HepG2 (cell line): Measurements from ENCODE around the gene RARA. TPM values are rescaled to one million over a fixed set of nuclear protein-coding genes. Genes with fewer than 3 reads are reported as not detected.

Experiments used
- ATF7 ChIP-seq, 2 experiments: fragments of 450-650 bp in 1 of 2; sonication (generic) in 1 of 2; formaldehyde crosslinking in 1 of 2; IDR thresholded peaks; 2 replicates each; pipeline versions ENCODE4 v1.4.0 to v1.6.1; 2016 to 2020; ENCODE audit warnings: antibody characterized with exemption in 1 of 2, mild to moderate bottlenecking in 1 of 2, missing genetic modification reagents in 1 of 2
- BORCS8-MEF2B ChIP-seq: sonication (generic); formaldehyde crosslinking; IDR thresholded peaks from 2 replicates; pipeline ENCODE4 v1.8.0; 2022; ENCODE audit warnings: mild to moderate bottlenecking, missing genetic modification reagents
- GTF3A ChIP-seq: sonication (generic); formaldehyde crosslinking; conservative IDR thresholded peaks from 2 replicates; pipeline ENCODE4 v1.4.0; 2020; ENCODE audit warnings: mild to moderate bottlenecking, missing genetic modification reagents
- JUN ChIP-seq: sonication (generic); formaldehyde crosslinking; IDR thresholded peaks from 2 replicates; pipeline ENCODE4 v1.4.0; 2020; ENCODE audit warnings: mild to moderate bottlenecking, missing genetic modification reagents
- ZBTB7B ChIP-seq: sonication (generic); formaldehyde crosslinking; IDR thresholded peaks from 2 replicates; pipeline ENCODE4 v1.4.0; 2020; ENCODE audit warnings: missing genetic modification reagents
- ZBTB8A ChIP-seq: sonication (generic); formaldehyde crosslinking; IDR thresholded peaks from 2 replicates; pipeline ENCODE4 v1.4.0; 2020; ENCODE audit warnings: mild to moderate bottlenecking, low read depth, missing genetic modification reagents, borderline replicate concordance
- ZNF121 ChIP-seq: sonication (generic); formaldehyde crosslinking; IDR thresholded peaks from 2 replicates; pipeline ENCODE4 v1.5.0; 2020; ENCODE audit warnings: mild to moderate bottlenecking, missing genetic modification reagents
- ZNF589 ChIP-seq: sonication (generic); formaldehyde crosslinking; conservative IDR thresholded peaks from 2 replicates; pipeline ENCODE4 v1.8.0; 2022; ENCODE audit warnings: mild to moderate bottlenecking, moderate library complexity, missing genetic modification reagents
- polyA plus RNA-seq, 8 experiments: library from polyadenylated mRNA; depleted of rRNA in 3 of 8; stranded (reverse) in 7 of 8; unstranded in 1 of 8; fragments of >200 nt; fragmentation: Illumina TruSeq in 4 of 8; extraction: Trizol in 4 of 8; gene quantifications; 2 replicates each; pipeline versions ENCODE4 v1.2.1 to v1.2.3, GENCODE V29; 2011 to 2016; ENCODE audit warnings: low read depth in 4 of 8, missing spikeins in 1 of 8, mixed read lengths in 1 of 8; ENCODE audit not compliant: insufficient read depth in 1 of 8
- total RNA-seq, 5 experiments: library from RNA; depleted of rRNA; stranded (reverse); fragments of >200 nt; fragmentation: Illumina TruSeq; extraction: Trizol; gene quantifications; 2 replicates each; pipeline ENCODE4 v1.2.3, GENCODE V29; 2016; ENCODE audit warnings: low read depth in 1 of 5
- TF ChIP-seq, protein P1 (sequence below), 2 experiments: sonication (generic) in 1 of 2; formaldehyde crosslinking in 1 of 2; IDR thresholded peaks; 2 replicates each; pipeline versions ENCODE4 v1.6.1 to v1.9.0; 2014 to 2022; ENCODE audit warnings: antibody characterized with exemption in 1 of 2, borderline replicate concordance in 1 of 2, inconsistent platforms in 1 of 2, low read depth in 1 of 2, missing genetic modification reagents in 1 of 2
- TF ChIP-seq, protein P2 (sequence below): sonication (generic); formaldehyde crosslinking; IDR thresholded peaks from 2 replicates; pipeline ENCODE4 v1.4.0; 2020; ENCODE audit warnings: mild to moderate bottlenecking, missing genetic modification reagents, borderline replicate concordance
- TF ChIP-seq, protein P3 (sequence below): sonication (generic); formaldehyde crosslinking; IDR thresholded peaks from 2 replicates; pipeline ENCODE4 v1.8.1; 2023; ENCODE audit warnings: mild to moderate bottlenecking, missing genetic modification reagents, borderline replicate concordance
- TF ChIP-seq, protein P4 (sequence below): sonication (generic); formaldehyde crosslinking; IDR thresholded peaks from 2 replicates; pipeline ENCODE4 v1.4.0; 2020; ENCODE audit warnings: mild to moderate bottlenecking, missing genetic modification reagents, borderline replicate concordance
- TF ChIP-seq, protein P5 (sequence below): IDR thresholded peaks from 2 replicates; pipeline ENCODE4 v1.6.1; 2016; ENCODE audit warnings: missing biosample characterization, missing genetic modification reagents, low read depth

RARA gene
- total and polyA plus RNA-seq, 2 of the 13 experiments (the other 11 are each of a cell fraction or from before 2014, with no cell fraction given), result 6.4 to 8.6 TPM

DNA sequence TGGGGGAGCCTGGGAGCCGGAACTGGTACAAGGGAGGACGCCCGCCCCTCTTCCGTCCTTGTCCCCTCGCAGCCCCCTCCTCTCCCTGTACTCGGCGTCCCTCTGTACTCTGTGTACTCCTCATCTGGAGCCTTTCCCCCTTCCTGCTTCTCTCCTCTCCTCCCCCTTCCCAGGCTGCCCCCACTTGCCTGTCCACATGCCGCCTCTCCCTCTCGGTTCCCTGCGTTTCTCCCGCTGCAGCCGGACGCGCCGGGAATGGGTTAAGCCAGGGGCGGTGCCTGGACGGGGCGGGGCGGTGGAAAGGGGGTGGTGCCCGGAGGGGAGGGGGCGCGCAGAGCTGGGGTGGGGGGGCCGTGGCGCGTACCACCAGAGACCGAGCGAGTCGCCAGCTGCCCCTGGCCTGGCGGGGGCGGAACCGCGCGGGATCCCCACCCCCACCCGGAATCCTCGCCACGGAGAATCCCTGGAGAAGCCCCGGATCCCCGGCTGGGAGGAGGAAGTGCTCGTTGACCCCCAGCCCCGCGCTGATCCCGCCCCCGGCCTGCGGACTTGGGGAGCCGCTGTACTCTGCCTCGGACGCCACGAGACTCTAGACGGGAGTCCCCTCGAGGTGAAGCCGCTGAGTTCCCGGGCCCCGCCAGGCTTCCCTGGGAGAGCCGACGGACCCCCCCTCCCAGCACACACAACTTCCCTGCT lies 33.0 kb downstream of the RARA start (continued):
- TF ChIP-seq, protein P1, sequence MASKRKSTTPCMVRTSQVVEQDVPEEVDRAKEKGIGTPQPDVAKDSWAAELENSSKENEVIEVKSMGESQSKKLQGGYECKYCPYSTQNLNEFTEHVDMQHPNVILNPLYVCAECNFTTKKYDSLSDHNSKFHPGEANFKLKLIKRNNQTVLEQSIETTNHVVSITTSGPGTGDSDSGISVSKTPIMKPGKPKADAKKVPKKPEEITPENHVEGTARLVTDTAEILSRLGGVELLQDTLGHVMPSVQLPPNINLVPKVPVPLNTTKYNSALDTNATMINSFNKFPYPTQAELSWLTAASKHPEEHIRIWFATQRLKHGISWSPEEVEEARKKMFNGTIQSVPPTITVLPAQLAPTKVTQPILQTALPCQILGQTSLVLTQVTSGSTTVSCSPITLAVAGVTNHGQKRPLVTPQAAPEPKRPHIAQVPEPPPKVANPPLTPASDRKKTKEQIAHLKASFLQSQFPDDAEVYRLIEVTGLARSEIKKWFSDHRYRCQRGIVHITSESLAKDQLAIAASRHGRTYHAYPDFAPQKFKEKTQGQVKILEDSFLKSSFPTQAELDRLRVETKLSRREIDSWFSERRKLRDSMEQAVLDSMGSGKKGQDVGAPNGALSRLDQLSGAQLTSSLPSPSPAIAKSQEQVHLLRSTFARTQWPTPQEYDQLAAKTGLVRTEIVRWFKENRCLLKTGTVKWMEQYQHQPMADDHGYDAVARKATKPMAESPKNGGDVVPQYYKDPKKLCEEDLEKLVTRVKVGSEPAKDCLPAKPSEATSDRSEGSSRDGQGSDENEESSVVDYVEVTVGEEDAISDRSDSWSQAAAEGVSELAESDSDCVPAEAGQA (IDR thresholded peaks at IDR 0.05; ENCODE audit: low read depth), result no peak
- TF ChIP-seq, protein P1 (CRISPR knock-in tag; IDR thresholded peaks at IDR 0.05; ENCODE audit: borderline replicate concordance), result no peak
- TF ChIP-seq, protein P2, sequence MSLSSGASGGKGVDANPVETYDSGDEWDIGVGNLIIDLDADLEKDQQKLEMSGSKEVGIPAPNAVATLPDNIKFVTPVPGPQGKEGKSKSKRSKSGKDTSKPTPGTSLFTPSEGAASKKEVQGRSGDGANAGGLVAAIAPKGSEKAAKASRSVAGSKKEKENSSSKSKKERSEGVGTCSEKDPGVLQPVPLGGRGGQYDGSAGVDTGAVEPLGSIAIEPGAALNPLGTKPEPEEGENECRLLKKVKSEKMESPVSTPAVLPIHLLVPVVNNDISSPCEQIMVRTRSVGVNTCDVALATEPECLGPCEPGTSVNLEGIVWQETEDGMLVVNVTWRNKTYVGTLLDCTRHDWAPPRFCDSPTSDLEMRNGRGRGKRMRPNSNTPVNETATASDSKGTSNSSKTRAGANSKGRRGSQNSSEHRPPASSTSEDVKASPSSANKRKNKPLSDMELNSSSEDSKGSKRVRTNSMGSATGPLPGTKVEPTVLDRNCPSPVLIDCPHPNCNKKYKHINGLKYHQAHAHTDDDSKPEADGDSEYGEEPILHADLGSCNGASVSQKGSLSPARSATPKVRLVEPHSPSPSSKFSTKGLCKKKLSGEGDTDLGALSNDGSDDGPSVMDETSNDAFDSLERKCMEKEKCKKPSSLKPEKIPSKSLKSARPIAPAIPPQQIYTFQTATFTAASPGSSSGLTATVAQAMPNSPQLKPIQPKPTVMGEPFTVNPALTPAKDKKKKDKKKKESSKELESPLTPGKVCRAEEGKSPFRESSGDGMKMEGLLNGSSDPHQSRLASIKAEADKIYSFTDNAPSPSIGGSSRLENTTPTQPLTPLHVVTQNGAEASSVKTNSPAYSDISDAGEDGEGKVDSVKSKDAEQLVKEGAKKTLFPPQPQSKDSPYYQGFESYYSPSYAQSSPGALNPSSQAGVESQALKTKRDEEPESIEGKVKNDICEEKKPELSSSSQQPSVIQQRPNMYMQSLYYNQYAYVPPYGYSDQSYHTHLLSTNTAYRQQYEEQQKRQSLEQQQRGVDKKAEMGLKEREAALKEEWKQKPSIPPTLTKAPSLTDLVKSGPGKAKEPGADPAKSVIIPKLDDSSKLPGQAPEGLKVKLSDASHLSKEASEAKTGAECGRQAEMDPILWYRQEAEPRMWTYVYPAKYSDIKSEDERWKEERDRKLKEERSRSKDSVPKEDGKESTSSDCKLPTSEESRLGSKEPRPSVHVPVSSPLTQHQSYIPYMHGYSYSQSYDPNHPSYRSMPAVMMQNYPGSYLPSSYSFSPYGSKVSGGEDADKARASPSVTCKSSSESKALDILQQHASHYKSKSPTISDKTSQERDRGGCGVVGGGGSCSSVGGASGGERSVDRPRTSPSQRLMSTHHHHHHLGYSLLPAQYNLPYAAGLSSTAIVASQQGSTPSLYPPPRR (CRISPR knock-in tag), result no peak; the same call in 1 of the 2 replicates
- TF ChIP-seq JUN (CRISPR knock-in tag), result no peak
- TF ChIP-seq BORCS8-MEF2B, result no peak; the same call in 1 of the 2 replicates
- no peak for TF ChIP-seq GTF3A (CRISPR knock-in tag)
- TF ChIP-seq, protein P3, sequence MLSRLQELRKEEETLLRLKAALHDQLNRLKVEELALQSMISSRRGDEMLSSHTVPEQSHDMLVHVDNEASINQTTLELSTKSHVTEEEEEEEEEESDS (CRISPR knock-in tag), result no peak
- TF ChIP-seq ZBTB7B (CRISPR knock-in tag), result peak; percentile 17; the same call in 1 of the 2 replicates
- TF ChIP-seq ZNF121 (CRISPR knock-in tag), result no peak
- TF ChIP-seq, protein P4, sequence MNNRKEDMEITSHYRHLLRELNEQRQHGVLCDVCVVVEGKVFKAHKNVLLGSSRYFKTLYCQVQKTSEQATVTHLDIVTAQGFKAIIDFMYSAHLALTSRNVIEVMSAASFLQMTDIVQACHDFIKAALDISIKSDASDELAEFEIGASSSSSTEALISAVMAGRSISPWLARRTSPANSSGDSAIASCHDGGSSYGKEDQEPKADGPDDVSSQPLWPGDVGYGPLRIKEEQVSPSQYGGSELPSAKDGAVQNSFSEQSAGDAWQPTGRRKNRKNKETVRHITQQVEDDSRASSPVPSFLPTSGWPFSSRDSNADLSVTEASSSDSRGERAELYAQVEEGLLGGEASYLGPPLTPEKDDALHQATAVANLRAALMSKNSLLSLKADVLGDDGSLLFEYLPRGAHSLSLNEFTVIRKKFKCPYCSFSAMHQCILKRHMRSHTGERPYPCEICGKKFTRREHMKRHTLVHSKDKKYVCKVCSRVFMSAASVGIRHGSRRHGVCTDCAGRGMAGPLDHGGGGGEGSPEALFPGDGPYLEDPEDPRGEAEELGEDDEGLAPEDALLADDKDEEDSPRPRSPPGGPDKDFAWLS (CRISPR knock-in tag), result no peak
- TF ChIP-seq, protein P5, sequence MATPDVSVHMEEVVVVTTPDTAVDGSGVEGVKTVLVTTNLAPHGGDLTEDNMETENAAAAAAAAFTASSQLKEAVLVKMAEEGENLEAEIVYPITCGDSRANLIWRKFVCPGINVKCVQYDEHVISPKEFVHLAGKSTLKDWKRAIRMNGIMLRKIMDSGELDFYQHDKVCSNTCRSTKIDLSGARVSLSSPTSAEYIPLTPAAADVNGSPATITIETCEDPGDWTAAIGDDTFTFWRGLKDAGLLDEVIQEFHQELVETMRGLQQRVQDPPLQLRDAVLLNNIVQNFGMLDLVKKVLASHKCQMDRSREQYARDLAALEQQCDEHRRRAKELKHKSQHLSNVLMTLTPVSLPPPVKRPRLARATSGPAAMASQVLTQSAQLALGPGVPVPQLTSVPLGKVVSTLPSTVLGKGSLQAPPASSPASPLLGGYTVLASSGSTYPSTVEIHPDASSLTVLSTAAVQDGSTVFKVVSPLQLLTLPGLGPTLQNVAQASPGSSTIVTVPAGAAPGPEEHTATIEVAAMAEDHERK (CRISPR knock-in tag), result no peak
- TF ChIP-seq ZBTB8A (CRISPR knock-in tag), result no peak
- TF ChIP-seq ATF7 (IDR thresholded peaks at IDR 0.05), result no peak
- TF ChIP-seq ATF7 (CRISPR knock-in tag; IDR thresholded peaks at IDR 0.05), result no peak
- peak; percentile 63; the same call in 1 of the 2 replicates for TF ChIP-seq ZNF589 (CRISPR knock-in tag)
